GM12878 (cell line): ENCODE measurements around the gene DOK7. TPM values are rescaled to one million over a fixed set of nuclear protein-coding genes. Genes with fewer than 3 reads are reported as not detected.

Experiments used
- ATAC-seq: fragments of 200-7000 bp; cut with Tn5 transposase; 3 replicates; pipeline ENCODE4 v1.9.1; 2020; ENCODE audit warnings: mild to moderate bottlenecking, moderate library complexity
- BruUV-seq: library from RNA; stranded (reverse); fragments of 400-500 nt; replicated peaks from 2 replicates; lab custom pipeline; 2021; lab: Mats Ljungman, UMichigan
- CTCF ChIA-PET: fragments of 300-600 bp; sonication (Branson Sonifier 250); formaldehyde crosslinking; extraction: SDS; loops from one replicate; lab custom pipeline; 2021; ENCODE audit warnings: inconsistent platforms; lab: Yijun Ruan, JAX
- POLR2A ChIA-PET: fragments of 350-600 bp; formaldehyde crosslinking; extraction: SDS; loops from one replicate; lab custom pipeline; 2021; ENCODE audit warnings: inconsistent platforms; lab: Charles Lee
- RAD21 ChIA-PET: fragments of 300-600 bp; sonication (Branson Sonifier 250); formaldehyde crosslinking; loops from one replicate; lab custom pipeline; 2023; ENCODE audit warnings: antibody characterized with exemption; ENCODE audit not compliant: unreplicated experiment; lab: Charles Lee
- SMC1A ChIA-PET: fragments of 300-600 bp; sonication (Branson Sonifier 250); formaldehyde crosslinking; loops from one replicate; lab custom pipeline; 2023; ENCODE audit not compliant: unreplicated experiment, uncharacterized antibody; lab: Charles Lee
- DNase-seq: peaks from one replicate; pipeline ENCODE4 v3.0.0-alpha.2; 2011; ENCODE audit warnings: low read depth, low spot score
- FAIRE-seq: peaks from 3 replicates; lab custom pipeline; 2011; peaks lifted over from hg19 to GRCh38; lab: Jason Lieb, UNC
- H2AFZ ChIP-seq: 2 replicates; pipeline ENCODE4 v1.6.0; 2011; ENCODE audit warnings: low read depth, low read length, control low read depth; ENCODE audit not compliant: control insufficient read depth
- H3K27ac ChIP-seq: 2 replicates; pipeline ENCODE4 v1.5.1; 2011; ENCODE audit warnings: control low read depth; ENCODE audit not compliant: control insufficient read depth, insufficient read depth
- H3K27me3 ChIP-seq, 2 experiments: replicated peaks in 1 of 2; 2 replicates each; pipeline versions ENCODE4 v1.6.0 to v1.6.1; 2011; ENCODE audit warnings: low read length in 1 of 2; ENCODE audit not compliant: control insufficient read depth in 2 of 2, insufficient read depth in 2 of 2
- H3K36me3 ChIP-seq, 2 experiments: 2 replicates each; pipeline ENCODE4 v1.5.1; 2011; ENCODE audit warnings: low read length in 1 of 2; ENCODE audit not compliant: control insufficient read depth in 2 of 2, insufficient read depth in 2 of 2
- H3K4me1 ChIP-seq: 2 replicates; pipeline ENCODE4 v1.6.1; 2011; ENCODE audit warnings: mild to moderate bottlenecking, low read length, moderate library complexity, mixed read lengths; ENCODE audit not compliant: control insufficient read depth, insufficient read depth
- H3K4me2 ChIP-seq: 2 replicates; pipeline ENCODE4 v1.6.0; 2011; ENCODE audit warnings: control low read depth; ENCODE audit not compliant: control insufficient read depth, insufficient read depth
- H3K4me3 ChIP-seq: fragments of 200-600 bp; sonication (generic); 2 replicates; pipeline ENCODE4 v1.5.1; 2016
- H3K79me2 ChIP-seq: 2 replicates; pipeline ENCODE4 v1.6.0; 2011; ENCODE audit warnings: low read length; ENCODE audit not compliant: control insufficient read depth, insufficient read depth
- H3K9ac ChIP-seq: 2 replicates; pipeline ENCODE4 v1.8.0; 2011; ENCODE audit warnings: low read length, control low read depth, mixed read lengths; ENCODE audit not compliant: control insufficient read depth, insufficient read depth
- H3K9me3 ChIP-seq: replicated peaks from 3 replicates; pipeline ENCODE4 v1.5.1; 2011; ENCODE audit warnings: mild to moderate bottlenecking, low read length; ENCODE audit not compliant: control insufficient read depth, insufficient read depth
- H4K20me1 ChIP-seq: 2 replicates; pipeline ENCODE4 v1.6.0; 2011; ENCODE audit not compliant: control insufficient read depth, insufficient read depth
- BCL11A ChIP-seq: IDR thresholded peaks from 2 replicates; pipeline ENCODE4 v1.6.1; 2011; ENCODE audit warnings: low read depth, low read length
- EED ChIP-seq: sonication (generic); IDR thresholded peaks from 2 replicates; pipeline ENCODE4 v1.6.1; 2016; ENCODE audit warnings: antibody characterized with exemption, low read depth
- MTA3 ChIP-seq: IDR thresholded peaks from 2 replicates; pipeline ENCODE4 v1.6.1; 2012; ENCODE audit warnings: low read length, inconsistent platforms, borderline replicate concordance
- MYB ChIP-seq: fragments of 150-350 bp; IDR thresholded peaks from 2 replicates; pipeline ENCODE4 v1.6.1; 2014; ENCODE audit warnings: mild to moderate bottlenecking, low read depth, low read length, borderline replicate concordance
- STAT3 ChIP-seq: IDR thresholded peaks from 2 replicates; pipeline ENCODE4 v1.6.1; 2011; ENCODE audit warnings: low read depth, low read length, improper control_type of control experiment
- ZNF274 ChIP-seq: IDR thresholded peaks from one replicate; pipeline ENCODE4 v1.8.0; 2011; ENCODE audit not compliant: insufficient read length, insufficient read depth
- ZZZ3 ChIP-seq: IDR thresholded peaks from 2 replicates; pipeline ENCODE4 v1.6.1; 2011; ENCODE audit warnings: low read depth; ENCODE audit not compliant: control insufficient read depth, insufficient read length
- WGBS: methylation state at CpG from one replicate; pipeline ENCODE4 v1.1.6; 2016; ENCODE audit warnings: low lambda C conversion rate; ENCODE audit not compliant: insufficient replicate concordance, insufficient coverage; ENCODE audit errors: missing lambda C conversion rate; 5-methylcytosine and 5-hydroxymethylcytosine counted together
- in situ Hi-C: fragments of 300-500 bp; cut with MboI; formaldehyde crosslinking; loops from 9 replicates; pipeline ENCODE4 v1.14.3; 2018; ENCODE audit warnings: mixed read lengths
- intact Hi-C: fragments of 100-400 bp; cut with micrococcal nuclease; formaldehyde crosslinking; loops from one replicate; pipeline ENCODE4 v1.14.2; 2022; ENCODE audit not compliant: unreplicated experiment
- polyA plus RNA-seq, 11 experiments: library from polyadenylated mRNA; depleted of rRNA in 4 of 11; unstranded in 6 of 11; stranded (reverse) in 5 of 11; fragments of >200 nt; fragmentation: Nextera tagmentation in 4 of 11; fragmentation: Illumina TruSeq in 1 of 11; extraction: Ambion mirVana in 4 of 11; extraction: Trizol in 1 of 11; gene quantifications; 1 replicate in 1 of 11; 2 replicates in 10 of 11; pipeline versions ENCODE4 v1.2.1 to v1.2.3, GENCODE V29; 2011 to 2016; ENCODE audit warnings: inconsistent platforms in 2 of 11, missing spikeins in 2 of 11, low read depth in 1 of 11
- total RNA-seq, 4 experiments: library from RNA; depleted of rRNA in 3 of 4; stranded (reverse); fragments of >200 nt in 3 of 4; fragmentation: Illumina TruSeq in 1 of 4; extraction: Trizol in 1 of 4; gene quantifications; 2 replicates each; pipeline versions ENCODE4 v1.2.1 to v1.2.3, GENCODE V29; 2013 to 2021
- TF ChIP-seq, protein P1 (sequence below): fragments of 450-650 bp; IDR thresholded peaks from 2 replicates; pipeline ENCODE4 v1.6.1; 2017; ENCODE audit warnings: antibody characterized with exemption, mild to moderate bottlenecking, moderate library complexity

Gene DOK7
- total and polyA plus RNA-seq, 10 of the 15 experiments (the other 5 are each of a cell fraction or from before 2014, with no cell fraction given) = 0.04 to 0.46 (median 0.18) TPM; not detected in 4

DNA sequence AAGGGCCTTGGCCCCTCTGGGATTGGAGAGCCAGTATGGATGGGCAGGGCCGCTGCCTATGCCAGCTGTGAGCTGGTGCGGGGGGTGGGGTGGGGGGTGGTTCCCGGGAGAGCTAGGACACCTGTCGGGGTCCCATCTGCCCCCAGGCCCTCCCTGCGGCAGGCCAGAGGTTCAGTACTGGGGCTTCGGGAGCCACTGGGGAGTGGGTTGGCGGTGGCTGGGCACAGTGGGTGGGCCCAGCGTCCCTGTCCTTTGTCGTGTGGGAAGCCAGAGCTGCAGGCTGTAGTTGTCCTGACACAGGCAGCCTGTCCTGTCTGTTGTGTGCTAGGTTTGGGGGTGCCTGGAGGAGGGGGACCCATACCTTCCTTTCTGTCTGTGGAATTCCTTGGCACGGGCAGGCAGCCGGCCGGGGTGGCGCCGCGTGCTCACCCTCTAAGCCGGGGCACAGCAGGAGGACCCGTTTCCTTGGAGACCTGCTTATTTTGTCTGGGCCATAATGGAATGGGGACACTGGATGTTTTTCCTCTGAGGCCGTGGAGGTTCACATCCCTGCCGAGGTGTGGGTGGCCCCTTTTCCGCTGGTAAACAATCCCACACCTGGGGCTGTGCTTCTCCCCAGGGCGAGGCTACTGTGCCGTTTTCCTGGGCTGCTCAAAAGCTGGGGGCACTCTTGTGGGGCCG is 14.8 kb downstream of the DOK7 start:
- H3K79me2 ChIP-seq = no peaks in the 10 kb centered on the region
- in situ Hi-C loops = no loop called here
- TF ChIP-seq, protein P1, sequence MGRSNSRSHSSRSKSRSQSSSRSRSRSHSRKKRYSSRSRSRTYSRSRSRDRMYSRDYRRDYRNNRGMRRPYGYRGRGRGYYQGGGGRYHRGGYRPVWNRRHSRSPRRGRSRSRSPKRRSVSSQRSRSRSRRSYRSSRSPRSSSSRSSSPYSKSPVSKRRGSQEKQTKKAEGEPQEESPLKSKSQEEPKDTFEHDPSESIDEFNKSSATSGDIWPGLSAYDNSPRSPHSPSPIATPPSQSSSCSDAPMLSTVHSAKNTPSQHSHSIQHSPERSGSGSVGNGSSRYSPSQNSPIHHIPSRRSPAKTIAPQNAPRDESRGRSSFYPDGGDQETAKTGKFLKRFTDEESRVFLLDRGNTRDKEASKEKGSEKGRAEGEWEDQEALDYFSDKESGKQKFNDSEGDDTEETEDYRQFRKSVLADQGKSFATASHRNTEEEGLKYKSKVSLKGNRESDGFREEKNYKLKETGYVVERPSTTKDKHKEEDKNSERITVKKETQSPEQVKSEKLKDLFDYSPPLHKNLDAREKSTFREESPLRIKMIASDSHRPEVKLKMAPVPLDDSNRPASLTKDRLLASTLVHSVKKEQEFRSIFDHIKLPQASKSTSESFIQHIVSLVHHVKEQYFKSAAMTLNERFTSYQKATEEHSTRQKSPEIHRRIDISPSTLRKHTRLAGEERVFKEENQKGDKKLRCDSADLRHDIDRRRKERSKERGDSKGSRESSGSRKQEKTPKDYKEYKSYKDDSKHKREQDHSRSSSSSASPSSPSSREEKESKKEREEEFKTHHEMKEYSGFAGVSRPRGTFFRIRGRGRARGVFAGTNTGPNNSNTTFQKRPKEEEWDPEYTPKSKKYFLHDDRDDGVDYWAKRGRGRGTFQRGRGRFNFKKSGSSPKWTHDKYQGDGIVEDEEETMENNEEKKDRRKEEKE = no peak
- TF ChIP-seq ZNF274 (no peak), ZZZ3 (no peak), BCL11A (no peak), EED (no peak), STAT3 (no peak), MTA3 (no peak), MYB (no peak)
- TF ChIP-seq, all 136 proteins: peak for 0
- FAIRE-seq = no peak
- H3K4me1 ChIP-seq = no peaks in the 10 kb centered on the region
- DNase-seq = no peak
- no peaks in the 10 kb centered on the region for H3K9me3 ChIP-seq
- 30% methylated on average over 23 of the region's 23 CpGs for WGBS
- no peak overlapping the region for H3K9ac ChIP-seq
- intact Hi-C loops = no loop called here
- no peak for ATAC-seq
- H3K4me3 ChIP-seq = no peak overlapping the region
- no peak overlapping the region for H3K4me2 ChIP-seq
- no peaks in the 10 kb centered on the region; a peak in 2 of 4 replicates for H3K27me3 ChIP-seq
- SMC1A ChIA-PET = no interaction called here
- CTCF ChIA-PET = interaction anchor here (0.6 kb wide), 2 partner anchors 28 to 161 kb away, joined by 3 read pairs; no protein-coding TSS in a partner anchor
- H3K27ac ChIP-seq = no peak overlapping the region
- H3K36me3 ChIP-seq = no peaks in the 10 kb centered on the region
- BruUV-seq = no TSS peak
- H4K20me1 ChIP-seq = no peaks in the 10 kb centered on the region
- no peak overlapping the region for H2AFZ ChIP-seq
- RAD21 ChIA-PET = no interaction called here
- POLR2A ChIA-PET = no interaction called here
